GM12891 (cell line): ENCODE data around the gene METTL22.

Experiments used
- POLR2A ChIP-seq: IDR thresholded peaks from 2 replicates; pipeline ENCODE4 v1.6.1; 2011; ENCODE audit warnings: low read depth, low read length, control low read depth
- POLR2AphosphoS5 ChIP-seq: IDR thresholded peaks from 2 replicates; pipeline ENCODE4 v1.6.1; 2011; ENCODE audit warnings: low read depth, low read length, control low read depth
- TAF1 ChIP-seq: IDR thresholded peaks from 2 replicates; pipeline ENCODE4 v1.6.1; 2011; ENCODE audit warnings: low read depth, low read length, control low read depth

DNA sequence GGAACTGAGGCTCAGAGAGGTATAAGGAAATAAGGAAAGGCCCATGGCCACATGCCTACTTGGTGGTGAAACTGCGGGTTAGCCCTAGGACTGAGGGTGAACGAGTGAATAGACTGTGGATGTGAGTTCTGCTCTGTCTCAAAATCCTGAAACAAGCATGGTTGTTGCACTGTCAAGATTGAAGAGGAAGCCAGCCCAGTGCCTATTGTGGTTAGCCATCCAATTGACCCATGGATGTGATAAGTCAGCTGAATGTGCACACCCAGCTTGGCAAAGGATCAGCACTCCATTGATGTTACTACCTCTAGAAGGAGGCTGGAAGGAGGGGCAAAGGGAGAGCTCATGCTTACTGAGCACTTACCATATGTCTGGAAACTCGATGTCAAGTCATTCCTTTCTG, 35.6 kb upstream of the METTL22 start:
- TF ChIP-seq POLR2A (no peak), TAF1 (no peak), POLR2AphosphoS5 (no peak)
